ENCODE data around the gene GLP2R.

GRCh38 chr17:9890124-9890523 lies 64.4 kb downstream of the GLP2R start:
- TF ChIP-seq SNAPC5 (CRISPR knock-in tag; IDR thresholded peaks at IDR 0.05; ENCODE audit: borderline replicate concordance) (no peak), ZNF274 (CRISPR knock-in tag; IDR thresholded peaks at IDR 0.05) (no peak)
